Lower leg skin (tissue), 3 donors: ENCODE data around the gene APRT.

Experiments used
- POLR2A ChIP-seq, 2 donors: fragments of 450-650 bp; IDR thresholded peaks; one replicate each; pipeline ENCODE4 v1.6.1; 2016 to 2017; ENCODE audit warnings: antibody characterized with exemption in 2 of 2, mild to moderate bottlenecking in 1 of 2, moderate library complexity in 1 of 2
- TF ChIP-seq, protein P1 (sequence below), 3 donors: fragments of 450-650 bp; IDR thresholded peaks; one replicate each; pipeline ENCODE4 v1.5.1; 2016; ENCODE audit warnings: antibody characterized with exemption in 3 of 3, mild to moderate bottlenecking in 3 of 3, moderate library complexity in 2 of 3

- TF ChIP-seq, protein P1, sequence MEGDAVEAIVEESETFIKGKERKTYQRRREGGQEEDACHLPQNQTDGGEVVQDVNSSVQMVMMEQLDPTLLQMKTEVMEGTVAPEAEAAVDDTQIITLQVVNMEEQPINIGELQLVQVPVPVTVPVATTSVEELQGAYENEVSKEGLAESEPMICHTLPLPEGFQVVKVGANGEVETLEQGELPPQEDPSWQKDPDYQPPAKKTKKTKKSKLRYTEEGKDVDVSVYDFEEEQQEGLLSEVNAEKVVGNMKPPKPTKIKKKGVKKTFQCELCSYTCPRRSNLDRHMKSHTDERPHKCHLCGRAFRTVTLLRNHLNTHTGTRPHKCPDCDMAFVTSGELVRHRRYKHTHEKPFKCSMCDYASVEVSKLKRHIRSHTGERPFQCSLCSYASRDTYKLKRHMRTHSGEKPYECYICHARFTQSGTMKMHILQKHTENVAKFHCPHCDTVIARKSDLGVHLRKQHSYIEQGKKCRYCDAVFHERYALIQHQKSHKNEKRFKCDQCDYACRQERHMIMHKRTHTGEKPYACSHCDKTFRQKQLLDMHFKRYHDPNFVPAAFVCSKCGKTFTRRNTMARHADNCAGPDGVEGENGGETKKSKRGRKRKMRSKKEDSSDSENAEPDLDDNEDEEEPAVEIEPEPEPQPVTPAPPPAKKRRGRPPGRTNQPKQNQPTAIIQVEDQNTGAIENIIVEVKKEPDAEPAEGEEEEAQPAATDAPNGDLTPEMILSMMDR (IDR thresholded peaks at IDR 0.05) = no peak
- TF ChIP-seq POLR2A (IDR thresholded peaks at IDR 0.05) = no peak
These were observed 35.9 kb downstream of the APRT start for GRCh38 chr16:88775825-88776224.
